IMR-90 (cell line): ENCODE results near the gene DUT.

ENCODE experiments used
- BHLHE40 ChIP-seq: fragments of 150-350 bp; IDR thresholded peaks from 2 replicates; pipeline ENCODE4 v1.6.1; 2016; ENCODE audit warnings: mild to moderate bottlenecking, low read depth, low read length
- MAFK ChIP-seq: IDR thresholded peaks from 2 replicates; pipeline ENCODE4 v1.6.1; 2012; ENCODE audit warnings: low read depth, low read length, improper control_type of control experiment
- MXI1 ChIP-seq: IDR thresholded peaks from 2 replicates; pipeline ENCODE4 v1.6.1; 2012; ENCODE audit warnings: low read depth, mild to moderate bottlenecking, low read length, moderate library complexity, borderline replicate concordance
- NFE2L2 ChIP-seq: fragments of 150-350 bp; IDR thresholded peaks from 2 replicates; pipeline ENCODE4 v1.6.1; 2016; ENCODE audit warnings: low read depth, mild to moderate bottlenecking, low read length
- POLR2A ChIP-seq: IDR thresholded peaks from 2 replicates; pipeline ENCODE4 v1.6.1; 2012; ENCODE audit warnings: mild to moderate bottlenecking, low read depth, low read length
- RAD21 ChIP-seq: IDR thresholded peaks from 2 replicates; pipeline ENCODE4 v1.6.1; 2012; ENCODE audit warnings: low read length, improper control_type of control experiment
- RCOR1 ChIP-seq: IDR thresholded peaks from 2 replicates; pipeline ENCODE4 v1.6.1; 2012; ENCODE audit warnings: mild to moderate bottlenecking, low read length, improper control_type of control experiment; ENCODE audit not compliant: insufficient replicate concordance
- SMC3 ChIP-seq: fragments of 150-350 bp; IDR thresholded peaks from 2 replicates; pipeline ENCODE4 v1.6.1; 2016; ENCODE audit warnings: low read depth, mild to moderate bottlenecking, antibody characterized with exemption, low read length, moderate library complexity
- TF ChIP-seq, protein P1 (sequence below): conservative IDR thresholded peaks from 2 replicates; pipeline ENCODE4 v1.5.1; 2012; ENCODE audit warnings: mild to moderate bottlenecking, low read depth, low read length, improper control_type of control experiment

DNA sequence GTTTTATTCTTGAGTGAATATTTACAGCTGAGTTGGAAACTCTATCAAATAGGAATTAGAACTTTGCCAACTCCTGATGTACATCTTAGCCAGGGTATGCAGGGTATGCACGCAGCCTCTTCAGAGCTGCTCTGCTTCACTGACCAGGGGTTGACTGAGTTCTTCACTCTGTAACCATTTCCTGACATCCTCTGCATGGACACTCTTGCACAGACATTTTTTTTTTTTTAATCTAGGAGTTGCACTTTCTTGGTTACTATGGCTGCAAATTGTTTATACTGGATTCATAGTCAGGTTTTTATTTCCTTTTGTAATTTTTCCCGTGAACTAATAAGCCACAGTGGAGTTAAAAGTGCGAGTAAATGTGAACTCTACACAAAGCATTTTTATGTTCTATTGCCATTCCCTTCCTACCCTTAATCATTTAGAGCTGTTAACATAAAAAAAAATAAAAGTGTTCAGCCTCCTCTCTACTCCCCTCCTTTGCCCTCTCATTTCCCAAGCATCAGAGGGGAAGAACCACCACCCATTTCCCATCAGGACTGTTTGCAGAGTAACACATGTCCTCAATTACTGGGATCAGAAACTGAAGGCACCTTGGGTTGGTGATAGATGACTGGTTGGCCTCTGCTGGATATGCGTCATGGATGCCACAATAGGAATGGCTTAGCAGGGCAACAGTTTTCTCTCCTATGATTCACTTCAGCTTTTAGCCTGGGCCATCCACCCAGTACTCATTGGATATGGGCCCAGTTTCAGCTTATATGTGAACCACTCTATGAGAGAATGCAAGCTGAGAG is 54.0 kb downstream of the DUT start:
- TF ChIP-seq SMC3 (no peak), POLR2A (no peak), MXI1 (no peak), NFE2L2 (no peak), MAFK (no peak), RAD21 (no peak), RCOR1 (no peak), BHLHE40 (no peak)
- TF ChIP-seq, protein P1, sequence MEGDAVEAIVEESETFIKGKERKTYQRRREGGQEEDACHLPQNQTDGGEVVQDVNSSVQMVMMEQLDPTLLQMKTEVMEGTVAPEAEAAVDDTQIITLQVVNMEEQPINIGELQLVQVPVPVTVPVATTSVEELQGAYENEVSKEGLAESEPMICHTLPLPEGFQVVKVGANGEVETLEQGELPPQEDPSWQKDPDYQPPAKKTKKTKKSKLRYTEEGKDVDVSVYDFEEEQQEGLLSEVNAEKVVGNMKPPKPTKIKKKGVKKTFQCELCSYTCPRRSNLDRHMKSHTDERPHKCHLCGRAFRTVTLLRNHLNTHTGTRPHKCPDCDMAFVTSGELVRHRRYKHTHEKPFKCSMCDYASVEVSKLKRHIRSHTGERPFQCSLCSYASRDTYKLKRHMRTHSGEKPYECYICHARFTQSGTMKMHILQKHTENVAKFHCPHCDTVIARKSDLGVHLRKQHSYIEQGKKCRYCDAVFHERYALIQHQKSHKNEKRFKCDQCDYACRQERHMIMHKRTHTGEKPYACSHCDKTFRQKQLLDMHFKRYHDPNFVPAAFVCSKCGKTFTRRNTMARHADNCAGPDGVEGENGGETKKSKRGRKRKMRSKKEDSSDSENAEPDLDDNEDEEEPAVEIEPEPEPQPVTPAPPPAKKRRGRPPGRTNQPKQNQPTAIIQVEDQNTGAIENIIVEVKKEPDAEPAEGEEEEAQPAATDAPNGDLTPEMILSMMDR: no peak
